Adrenal gland (tissue), 12 donors: ENCODE results near the gene MDK. TPM values are rescaled to one million over a fixed set of nuclear protein-coding genes. Genes with fewer than 3 reads are reported as not detected.

ENCODE experiments used
- DNase-seq, 7 donors: peaks; one replicate each; pipeline ENCODE4 v3.0.0-alpha.2; 2019 to 2020
- H3K27ac ChIP-seq, 5 donors: fragments of 200-600 bp; sonication (generic) in 4 of 5; 1 replicate in 3 of 5; 2 replicates in 2 of 5; pipeline versions ENCODE4 v1.5.1 to v1.8.0; 2016 to 2020; ENCODE audit warnings: mild to moderate bottlenecking in 1 of 5
- H3K27me3 ChIP-seq: fragments of 200-600 bp; 2 replicates; pipeline ENCODE4 v1.8.0; 2021
- H3K36me3 ChIP-seq, 2 donors: fragments of 200-600 bp; replicated peaks in 1 of 2; 1 replicate in 1 of 2; 2 replicates in 1 of 2; pipeline versions ENCODE4 v1.5.1 to v1.8.0; 2018 to 2022
- H3K4me1 ChIP-seq, 2 donors: fragments of 200-600 bp; replicated peaks in 1 of 2; 1 replicate in 1 of 2; 2 replicates in 1 of 2; pipeline versions ENCODE4 v1.5.1 to v1.8.0; 2018 to 2021
- H3K4me3 ChIP-seq, 4 donors: fragments of 200-600 bp; sonication (generic) in 3 of 4; one replicate each; pipeline ENCODE4 v1.5.1; 2016 to 2018
- H3K9me3 ChIP-seq, 3 donors: fragments of 200-600 bp; sonication (generic) in 1 of 3; replicated peaks in 1 of 3; 1 replicate in 2 of 3; 2 replicates in 1 of 3; pipeline versions ENCODE4 v1.5.1 to v1.8.0; 2016 to 2021
- CTCF ChIP-seq, 6 experiments: fragments of 450-650 bp in 4 of 6; fragments of 200-600 bp in 2 of 6; sonication (generic) in 1 of 6; IDR thresholded peaks; 1 replicate in 5 of 6; 2 replicates in 1 of 6; pipeline versions ENCODE4 v1.5.1 to v1.8.0; 2016 to 2021; ENCODE audit warnings: antibody characterized with exemption in 6 of 6, mild to moderate bottlenecking in 2 of 6, moderate library complexity in 1 of 6
- POLR2A ChIP-seq, 2 donors: fragments of 450-650 bp; IDR thresholded peaks; one replicate each; pipeline ENCODE4 v1.6.1; 2017; ENCODE audit warnings: antibody characterized with exemption in 2 of 2, mild to moderate bottlenecking in 2 of 2, moderate library complexity in 1 of 2
- WGBS, 4 donors: extraction: QIAGEN DNeasy Blood & Tissue Kit in 2 of 4; methylation state at CpG; one replicate each; pipeline versions ENCODE4 v1.1.5 to v1.1.7; 2013 to 2017; 5-methylcytosine and 5-hydroxymethylcytosine counted together
- intact Hi-C, 2 donors: fragments of 100-400 bp; cut with DNase I; formaldehyde crosslinking; loops; one replicate each; pipeline versions ENCODE4 v1.14.1 to v1.15.0; 2022 to 2023
- polyA plus RNA-seq, 3 donors: library from polyadenylated mRNA; stranded (reverse); fragments of 200-250 nt in 2 of 3; fragments of 350-450 nt in 1 of 3; fragmentation: Illumina TruSeq in 1 of 3; extraction: RNeasy Lipid Tissue Mini Kit (QIAGEN cat#74804) in 1 of 3; gene quantifications; one replicate each; pipeline ENCODE4 v1.2.3, GENCODE V29; 2013 to 2014
- total RNA-seq, 9 donors: library from RNA; depleted of rRNA in 4 of 9; stranded (reverse); fragments of >200 nt in 4 of 9; fragments of 120-200 nt in 1 of 9; fragmentation: NEBNext Ultra II Directional in 1 of 9; extraction: Animal tissue kit (Norgen Biotek cat#: 25700) in 1 of 9; gene quantifications; one replicate each; pipeline versions ENCODE4 v1.1.0 to v1.2.4, GENCODE V29; 2013 to 2023
- donor health status: healthy with polysubstance abuse.
- donor health status: Bipolar disorder and iron deficiency.
- donor health status: DM: yes; HTN: yes; CAD: no.
- donor health status: DM: no; HTN: no; CAD: no.
- donor health status: DM: no; HTN: no; CAD: no.
- donor health status: DM: yes; HTN: yes; CAD: no.

MDK gene
- total and polyA plus RNA-seq, 12 donors = 73.4 to 635 (median 128) TPM

- intact Hi-C loops = no loop called here
- Histone ChIP-seq H3K4me1 (no peaks in the 10 kb centered on the region), H3K27ac (no peak overlapping the region), H3K4me3 (no peak overlapping the region), H3K9me3 (no peaks in the 10 kb centered on the region), H3K27me3 (no peaks in the 10 kb centered on the region), H3K36me3 (peaks cover 0 to 44% of the 10 kb centered on the region in 2 donors)
- WGBS, 4 donors = 90 to 91% (median 91%) methylated on average over 15 to 19 of the region's 19 CpGs
- peak in 1 of 7 donors; percentile 18 for DNase-seq
- no peak for TF ChIP-seq CTCF (IDR thresholded peaks at IDR 0.05)
- no peak for TF ChIP-seq POLR2A (IDR thresholded peaks at IDR 0.05)
These were observed 5.0 kb upstream of the MDK start for GRCh38 chr11:46376258-46377050.

- H3K27ac ChIP-seq = no peak overlapping the region
- no peaks in the 10 kb centered on the region for H3K27me3 ChIP-seq
- H3K36me3 ChIP-seq = peaks cover 0 to 38% of the 10 kb centered on the region in 2 donors
- H3K4me1 ChIP-seq = peaks cover 6 to 7% of the 10 kb centered on the region in 2 donors
- WGBS, 4 donors = 92 to 97% (median 97%) methylated on average over 11 of the region's 11 CpGs
- H3K9me3 ChIP-seq = no peaks in the 10 kb centered on the region
- no peak overlapping the region for H3K4me3 ChIP-seq
- TF ChIP-seq POLR2A (IDR thresholded peaks at IDR 0.05) (no peak), CTCF (IDR thresholded peaks at IDR 0.05) (no peak)
- intact Hi-C loops = no loop called here
- DNase-seq = peak in 2 of 7 donors; percentile 8 to 17
These were observed 4.2 kb upstream of the MDK start for GRCh38 chr11:46377290-46377689.

GRCh38 chr11:46377831-46378230, 3.6 kb upstream of the MDK start:
- WGBS, 4 donors = 85 to 94% (median 91%) methylated on average over 5 of the region's 5 CpGs
- DNase-seq = no peak
- intact Hi-C loops = no loop called here
- Histone ChIP-seq H3K4me1 (peaks cover 9 to 12% of the 10 kb centered on the region in 2 donors), H3K9me3 (no peaks in the 10 kb centered on the region), H3K36me3 (peaks cover 0 to 33% of the 10 kb centered on the region in 2 donors), H3K27ac (no peak overlapping the region), H3K4me3 (no peak overlapping the region), H3K27me3 (no peaks in the 10 kb centered on the region)
- no peak for TF ChIP-seq CTCF (IDR thresholded peaks at IDR 0.05)
- no peak for TF ChIP-seq POLR2A (IDR thresholded peaks at IDR 0.05)

- DNase-seq = peak in 1 of 7 donors; percentile 13
- H3K27ac ChIP-seq = no peak overlapping the region
- H3K27me3 ChIP-seq = no peaks in the 10 kb centered on the region
- no peak overlapping the region for H3K4me3 ChIP-seq
- intact Hi-C loops = no loop called here
- WGBS, 4 donors = 87 to 91% (median 89%) methylated on average over 4 to 10 of the region's 10 CpGs
- no peaks in the 10 kb centered on the region for H3K9me3 ChIP-seq
- TF ChIP-seq POLR2A (IDR thresholded peaks at IDR 0.05) = no peak
- TF ChIP-seq CTCF (IDR thresholded peaks at IDR 0.05) = no peak
- peaks cover 0 to 32% of the 10 kb centered on the region in 2 donors for H3K36me3 ChIP-seq
- peaks cover 9 to 15% of the 10 kb centered on the region in 2 donors for H3K4me1 ChIP-seq
These were observed 3.2 kb upstream of the MDK start for GRCh38 chr11:46378296-46378695.
